Ovary (tissue), 3 donors: ENCODE measurements around the gene AUTS2.

Source experiments
- CTCF ChIP-seq, 3 donors: fragments of 450-650 bp in 2 of 3; fragments of 200-600 bp in 1 of 3; IDR thresholded peaks; one replicate each; pipeline versions ENCODE4 v1.5.1 to v1.8.0; 2016 to 2022; ENCODE audit warnings: antibody characterized with exemption in 3 of 3, mild to moderate bottlenecking in 1 of 3
- POLR2A ChIP-seq: fragments of 450-650 bp; IDR thresholded peaks from one replicate; pipeline ENCODE4 v1.6.1; 2017; ENCODE audit warnings: antibody characterized with exemption, mild to moderate bottlenecking, moderate library complexity
- donor health status: DM: no; HTN: no; CAD: no.

GRCh38 chr7:70212281-70212680 lies 614.0 kb downstream of the AUTS2 start:
- TF ChIP-seq CTCF (IDR thresholded peaks at IDR 0.05) (no peak), POLR2A (no peak)
